Peyer's patch (tissue), 4 donors: Measurements from ENCODE around the gene ADAMTS12.

ENCODE experiments used
- CTCF ChIP-seq, 6 experiments: fragments of 450-650 bp in 4 of 6; fragments of 200-600 bp in 2 of 6; sonication (generic) in 1 of 6; IDR thresholded peaks; one replicate each; pipeline ENCODE4 v1.5.1; 2017 to 2019; ENCODE audit warnings: antibody characterized with exemption in 6 of 6, mild to moderate bottlenecking in 3 of 6, moderate library complexity in 1 of 6
- POLR2A ChIP-seq, 2 donors: fragments of 450-650 bp; IDR thresholded peaks; one replicate each; pipeline ENCODE4 v1.5.1; 2017; ENCODE audit warnings: antibody characterized with exemption in 2 of 2, mild to moderate bottlenecking in 2 of 2, moderate library complexity in 2 of 2

DNA sequence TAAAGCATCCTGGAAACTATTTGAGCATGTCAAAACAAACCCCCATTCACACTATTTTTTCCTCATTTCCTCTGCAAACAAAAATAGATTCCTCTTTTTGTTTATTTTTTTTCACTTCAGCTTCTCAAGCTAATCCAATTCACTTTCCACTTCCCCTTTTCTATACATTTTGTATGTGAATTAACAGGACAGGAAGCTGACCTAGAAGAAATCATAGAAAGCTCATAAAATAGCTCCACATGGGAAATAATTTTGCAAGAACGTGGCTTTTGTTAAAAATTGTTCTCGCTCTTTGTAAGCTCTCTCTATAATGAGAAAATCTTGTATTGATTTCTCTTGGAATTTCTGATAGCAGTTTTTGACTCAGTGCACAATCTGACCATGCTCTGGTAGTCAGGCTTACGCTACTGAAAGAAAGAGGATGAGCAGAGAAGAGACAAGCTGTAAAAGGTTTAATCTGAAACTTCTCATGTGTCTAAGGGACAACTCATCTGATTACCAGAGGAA lies 215.8 kb downstream of the ADAMTS12 start:
- TF ChIP-seq CTCF (IDR thresholded peaks at IDR 0.05) (no peak), POLR2A (IDR thresholded peaks at IDR 0.05) (no peak)
